Body of pancreas (tissue), 4 donors: Measurements from ENCODE around the gene MIEF2. TPM values are rescaled to one million over a fixed set of nuclear protein-coding genes. Genes with fewer than 3 reads are reported as not detected.

Experiments
- ATAC-seq: fragments of 150-250 bp; one replicate; pipeline ENCODE4 v1.9.1; 2016
- DNase-seq, 4 donors: peaks; one replicate each; pipeline ENCODE4 v3.0.0-alpha.2; 2019
- H3K27ac ChIP-seq, 4 donors: fragments of 200-600 bp; sonication (generic); 1 replicate in 3 of 4; 2 replicates in 1 of 4; pipeline versions ENCODE4 v1.5.1 to v1.6.1; 2016 to 2019; ENCODE audit warnings: mild to moderate bottlenecking in 1 of 4, mixed read lengths in 1 of 4, moderate library complexity in 1 of 4
- H3K27me3 ChIP-seq, 2 donors: fragments of 200-600 bp; sonication (generic); one replicate each; pipeline ENCODE4 v1.6.0; 2016; ENCODE audit warnings: mild to moderate bottlenecking in 1 of 2
- H3K36me3 ChIP-seq, 2 donors: fragments of 200-600 bp; sonication (generic); replicated peaks in 1 of 2; 2 replicates each; pipeline ENCODE4 v1.5.1; 2016; ENCODE audit warnings: low read depth in 2 of 2; ENCODE audit not compliant: insufficient read depth in 1 of 2
- H3K4me1 ChIP-seq: fragments of 200-600 bp; sonication (generic); one replicate; pipeline ENCODE4 v1.6.0; 2016
- H3K4me3 ChIP-seq, 2 donors: fragments of 200-600 bp; sonication (generic); 1 replicate in 1 of 2; 2 replicates in 1 of 2; pipeline ENCODE4 v1.5.1; 2016 to 2019
- H3K9me3 ChIP-seq, 3 donors: fragments of 200-600 bp; sonication (generic); 1 replicate in 2 of 3; 2 replicates in 1 of 3; pipeline ENCODE4 v1.5.1; 2016
- CTCF ChIP-seq, 7 experiments: fragments of 450-650 bp in 4 of 7; fragments of 200-600 bp in 3 of 7; sonication (generic) in 3 of 7; IDR thresholded peaks; one replicate each; pipeline ENCODE4 v1.5.1; 2016 to 2019; ENCODE audit warnings: antibody characterized with exemption in 7 of 7
- POLR2A ChIP-seq, 3 donors: fragments of 450-650 bp; IDR thresholded peaks; one replicate each; pipeline ENCODE4 v1.6.1; 2016; ENCODE audit warnings: antibody characterized with exemption in 3 of 3, mild to moderate bottlenecking in 2 of 3
- WGBS, 2 donors: methylation state at CpG; one replicate each; pipeline ENCODE4 v1.1.5; 2017; 5-methylcytosine and 5-hydroxymethylcytosine counted together
- intact Hi-C: fragments of 100-400 bp; cut with DNase I; formaldehyde crosslinking; loops from one replicate; pipeline ENCODE4 v1.15.1; 2023
- total RNA-seq, 2 donors: library from RNA; depleted of rRNA; stranded (reverse); fragments of >200 nt; gene quantifications; one replicate each; pipeline ENCODE4 v1.1.0, GENCODE V29; 2016

The MIEF2 gene
- total RNA-seq, 2 donors from 2014 or later, result 16.2 to 21.8 TPM

- no peaks in the 10 kb centered on the region for H3K27me3 ChIP-seq
- H3K36me3 ChIP-seq, result peaks cover 14 to 34% of the 10 kb centered on the region in 2 donors
- intact Hi-C loops, result no loop called here
- H3K4me1 ChIP-seq, result peaks cover 40% of the 10 kb centered on the region
- 91 to 97% methylated on average over 4 to 8 of the region's 8 CpGs for WGBS, 2 donors
- ATAC-seq (no peak), DNase-seq (no peak)
- no peak overlapping the region for H3K4me3 ChIP-seq
- no peak overlapping the region for H3K27ac ChIP-seq
- H3K9me3 ChIP-seq, result no peaks in the 10 kb centered on the region
- no peak for TF ChIP-seq CTCF (IDR thresholded peaks at IDR 0.05)
- no peak for TF ChIP-seq POLR2A (IDR thresholded peaks at IDR 0.05)
Observed at GRCh38 chr17:18254888-18255649, 5.4 kb upstream of the MIEF2 start.

- peaks cover 14 to 30% of the 10 kb centered on the region in 2 donors for H3K36me3 ChIP-seq
- intact Hi-C loops, result no loop called here
Observed at GRCh38 chr17:18256351-18256750, 4.1 kb upstream of the MIEF2 start.

GRCh38 chr17:18256776-18257175 lies 3.7 kb upstream of the MIEF2 start:
- Histone ChIP-seq H3K4me1 (peaks cover 37% of the 10 kb centered on the region), H3K36me3 (peaks cover 14 to 26% of the 10 kb centered on the region in 2 donors), H3K27ac (peak overlapping the region; percentile 89 to 99 (median 97)), H3K27me3 (no peaks in the 10 kb centered on the region), H3K9me3 (no peaks in the 10 kb centered on the region), H3K4me3 (no peak overlapping the region)
- DNase-seq (no peak), ATAC-seq (no peak)
- TF ChIP-seq POLR2A (IDR thresholded peaks at IDR 0.05) (no peak), CTCF (IDR thresholded peaks at IDR 0.05) (no peak)
- intact Hi-C loops, result no loop called here
- WGBS, 2 donors, result 26 to 61% methylated on average over 4 to 6 of the region's 7 CpGs

More at GRCh38 chr17:18256351-18256750, 4.1 kb upstream of the MIEF2 start:
- H3K4me1 ChIP-seq, result peaks cover 33% of the 10 kb centered on the region
- TF ChIP-seq POLR2A (IDR thresholded peaks at IDR 0.05) (no peak), CTCF (IDR thresholded peaks at IDR 0.05) (no peak)
- no peaks in the 10 kb centered on the region for H3K27me3 ChIP-seq
- no peak for DNase-seq
- 54 to 81% methylated on average over 4 to 11 of the region's 11 CpGs for WGBS, 2 donors
- ATAC-seq, result no peak
- H3K27ac ChIP-seq, result peak overlapping the region in 3 of 4 donors; percentile 89 to 99 (median 97)
- H3K4me3 ChIP-seq, result no peak overlapping the region
- H3K9me3 ChIP-seq, result no peaks in the 10 kb centered on the region

GRCh38 chr17:18257268-18257981 lies 3.0 kb upstream of the MIEF2 start:
- intact Hi-C loops, result no loop called here
- peaks cover 14 to 26% of the 10 kb centered on the region in 2 donors for H3K36me3 ChIP-seq
- peaks cover 43% of the 10 kb centered on the region for H3K4me1 ChIP-seq
- peak; percentile 69 to 73 (median 71) for DNase-seq
- whole genome bisulfite sequencing, 2 donors, result 5 to 6% methylated on average over 14 to 18 of the region's 18 CpGs
- TF ChIP-seq CTCF (IDR thresholded peaks at IDR 0.05) (no peak), POLR2A (IDR thresholded peaks at IDR 0.05) (peak in 2 of 3 donors; percentile 12 to 40)
- ATAC-seq, result peak; percentile 12
- H3K4me3 ChIP-seq, result peak overlapping the region; percentile 49 to 94
- H3K27ac ChIP-seq, result peak overlapping the region; percentile 89 to 99 (median 97)
- H3K27me3 ChIP-seq, result no peaks in the 10 kb centered on the region
- no peaks in the 10 kb centered on the region for H3K9me3 ChIP-seq
